HEK293 (cell line): ENCODE results near the gene SCAMP5.

ENCODE experiments used
- KLF1 ChIP-seq: fragments of 450-650 bp; formaldehyde crosslinking; IDR thresholded peaks from 2 replicates; pipeline ENCODE4 v1.5.1; 2016; ENCODE audit warnings: missing biosample characterization, missing genetic modification characterization
- ZBTB1 ChIP-seq: fragments of 450-650 bp; formaldehyde crosslinking; IDR thresholded peaks from 2 replicates; pipeline ENCODE4 v1.5.1; 2016; ENCODE audit warnings: missing biosample characterization, missing genetic modification characterization
- ZFHX2 ChIP-seq: fragments of 450-650 bp; formaldehyde crosslinking; conservative IDR thresholded peaks from 2 replicates; pipeline ENCODE4 v1.5.1; 2016; ENCODE audit warnings: missing biosample characterization, missing genetic modification characterization
- ZNF24 ChIP-seq: fragments of 450-650 bp; formaldehyde crosslinking; IDR thresholded peaks from 2 replicates; pipeline ENCODE4 v1.5.1; 2016; ENCODE audit warnings: missing biosample characterization, missing genetic modification characterization
- TF ChIP-seq, protein P1 (sequence below): fragments of 450-650 bp; formaldehyde crosslinking; IDR thresholded peaks from 2 replicates; pipeline ENCODE4 v1.5.1; 2016; ENCODE audit warnings: missing biosample characterization, missing genetic modification characterization

DNA sequence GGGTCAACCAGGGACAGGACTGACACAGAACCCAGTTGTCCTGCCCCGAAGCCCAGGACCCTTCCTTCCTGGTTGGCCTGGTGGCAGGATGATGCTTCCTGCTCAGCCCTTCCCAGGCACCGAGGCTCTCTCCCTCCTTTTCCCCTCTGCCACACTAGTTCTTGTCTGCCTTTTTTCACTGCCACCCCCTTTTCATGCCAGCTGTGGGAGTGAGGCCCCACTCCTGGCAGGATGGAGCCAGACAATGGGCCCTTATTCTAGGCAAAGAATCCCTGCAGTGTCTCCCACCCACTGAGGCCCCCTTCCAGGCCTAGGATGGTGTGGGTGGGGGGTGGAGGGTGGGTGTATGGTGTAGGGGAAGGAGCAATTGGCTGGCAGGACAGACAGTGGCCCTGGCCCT is 1.1 kb upstream of the SCAMP5 start:
- TF ChIP-seq, protein P1, sequence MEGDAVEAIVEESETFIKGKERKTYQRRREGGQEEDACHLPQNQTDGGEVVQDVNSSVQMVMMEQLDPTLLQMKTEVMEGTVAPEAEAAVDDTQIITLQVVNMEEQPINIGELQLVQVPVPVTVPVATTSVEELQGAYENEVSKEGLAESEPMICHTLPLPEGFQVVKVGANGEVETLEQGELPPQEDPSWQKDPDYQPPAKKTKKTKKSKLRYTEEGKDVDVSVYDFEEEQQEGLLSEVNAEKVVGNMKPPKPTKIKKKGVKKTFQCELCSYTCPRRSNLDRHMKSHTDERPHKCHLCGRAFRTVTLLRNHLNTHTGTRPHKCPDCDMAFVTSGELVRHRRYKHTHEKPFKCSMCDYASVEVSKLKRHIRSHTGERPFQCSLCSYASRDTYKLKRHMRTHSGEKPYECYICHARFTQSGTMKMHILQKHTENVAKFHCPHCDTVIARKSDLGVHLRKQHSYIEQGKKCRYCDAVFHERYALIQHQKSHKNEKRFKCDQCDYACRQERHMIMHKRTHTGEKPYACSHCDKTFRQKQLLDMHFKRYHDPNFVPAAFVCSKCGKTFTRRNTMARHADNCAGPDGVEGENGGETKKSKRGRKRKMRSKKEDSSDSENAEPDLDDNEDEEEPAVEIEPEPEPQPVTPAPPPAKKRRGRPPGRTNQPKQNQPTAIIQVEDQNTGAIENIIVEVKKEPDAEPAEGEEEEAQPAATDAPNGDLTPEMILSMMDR = no peak
- no peak for TF ChIP-seq KLF1 (tag by site-specific recombination)
- TF ChIP-seq ZBTB1 (tag by site-specific recombination) = no peak
- TF ChIP-seq ZFHX2 = peak; percentile 93
- no peak for TF ChIP-seq ZNF24
